PC-3 (cell line): ENCODE data around the gene FAM131A. TPM values are rescaled to one million over a fixed set of nuclear protein-coding genes. Genes with fewer than 3 reads are reported as not detected.
A peak's percentile ranks its signal among the peaks of the same experiment; 100 is the strongest.

Experiments
- ATAC-seq: fragments of 200-7000 bp; cut with Tn5 transposase; 2 replicates; pipeline ENCODE4 v1.9.1; 2020; ENCODE audit warnings: mild to moderate bottlenecking, moderate library complexity
- BruUV-seq: library from RNA; stranded (reverse); fragments of 400-500 nt; replicated peaks from 2 replicates; lab custom pipeline; 2021; lab: Mats Ljungman, UMichigan
- CTCF ChIA-PET: fragments of 300-600 bp; sonication (Branson Sonifier 250); formaldehyde crosslinking; loops from one replicate; lab custom pipeline; 2022; ENCODE audit warnings: antibody characterized with exemption; lab: Charles Lee
- POLR2A ChIA-PET: fragments of 300-600 bp; sonication (Branson Sonifier 250); formaldehyde crosslinking; loops from one replicate; lab custom pipeline; 2022; ENCODE audit warnings: antibody characterized with exemption; ENCODE audit not compliant: unreplicated experiment; lab: Charles Lee
- DNase-seq: peaks from one replicate; pipeline ENCODE4 v3.0.0-alpha.2; 2015
- H2AFZ ChIP-seq: fragments of 300-600 bp; sonication (generic); 2 replicates; pipeline ENCODE4 v1.6.0; 2016; ENCODE audit warnings: antibody characterized with exemption, low read length
- H3F3A ChIP-seq: fragments of 300-600 bp; sonication (generic); one replicate; pipeline ENCODE4 v1.6.0; 2017; ENCODE audit warnings: antibody characterized with exemption, low read length, control low read depth, mild to moderate bottlenecking; ENCODE audit not compliant: unreplicated experiment
- H3K27ac ChIP-seq: fragments of 300-600 bp; sonication (generic); 2 replicates; pipeline ENCODE4 v1.5.1; 2016; ENCODE audit warnings: mild to moderate bottlenecking, low read length
- H3K27me3 ChIP-seq: fragments of 300-600 bp; sonication (generic); 2 replicates; pipeline ENCODE4 v1.6.1; 2016; ENCODE audit warnings: low read length, mixed read lengths
- H3K36me3 ChIP-seq: fragments of 300-600 bp; sonication (generic); 2 replicates; pipeline ENCODE4 v1.6.1; 2016; ENCODE audit warnings: low read depth, mixed run types, low read length, mixed read lengths
- H3K4me1 ChIP-seq: fragments of 300-600 bp; sonication (generic); 2 replicates; pipeline ENCODE4 v1.5.1; 2016; ENCODE audit warnings: low read length; ENCODE audit not compliant: insufficient read depth
- H3K4me2 ChIP-seq: fragments of 300-600 bp; sonication (generic); 2 replicates; pipeline ENCODE4 v1.6.0; 2016; ENCODE audit warnings: low read length
- H3K4me3 ChIP-seq: fragments of 300-600 bp; sonication (generic); 2 replicates; pipeline ENCODE4 v1.5.1; 2016; ENCODE audit warnings: mild to moderate bottlenecking, low read length, mixed read lengths
- H3K79me2 ChIP-seq: fragments of 300-600 bp; sonication (generic); 2 replicates; pipeline ENCODE4 v1.6.1; 2017; ENCODE audit warnings: low read length, mixed read lengths
- H3K9ac ChIP-seq: fragments of 300-600 bp; sonication (generic); 2 replicates; pipeline ENCODE4 v1.6.0; 2016; ENCODE audit warnings: mild to moderate bottlenecking, low read length
- H3K9me2 ChIP-seq: fragments of 300-600 bp; sonication (generic); replicated peaks from 2 replicates; pipeline ENCODE4 v1.6.1; 2016; ENCODE audit warnings: mixed run types, low read length, mixed read lengths
- H3K9me3 ChIP-seq: fragments of 300-600 bp; sonication (generic); 2 replicates; pipeline ENCODE4 v1.6.1; 2016; ENCODE audit warnings: low read length, mixed read lengths
- H4K20me1 ChIP-seq: fragments of 300-600 bp; sonication (generic); 2 replicates; pipeline ENCODE4 v1.6.1; 2016; ENCODE audit warnings: low read length, mixed read lengths
- CTCF ChIP-seq: fragments of 300-600 bp; sonication (generic); conservative IDR thresholded peaks from 2 replicates; pipeline ENCODE4 v1.5.1; 2017; ENCODE audit warnings: antibody characterized with exemption, low read depth, mild to moderate bottlenecking, low read length
- EZH2 ChIP-seq: fragments of 300-600 bp; sonication (generic); IDR thresholded peaks from one replicate; pipeline ENCODE4 v1.6.1; 2017; ENCODE audit warnings: antibody characterized with exemption, mild to moderate bottlenecking, low read length; ENCODE audit not compliant: unreplicated experiment
- EZH2phosphoT487 ChIP-seq: fragments of 300-600 bp; sonication (generic); IDR thresholded peaks from 2 replicates; pipeline ENCODE4 v1.6.1; 2018; ENCODE audit warnings: mild to moderate bottlenecking, antibody characterized with exemption, low read length, borderline replicate concordance
- intact Hi-C: fragments of 100-400 bp; cut with micrococcal nuclease; formaldehyde crosslinking; loops from 2 replicates; pipeline ENCODE4 v1.9.0; 2023
- total RNA-seq: library from RNA; depleted of rRNA; stranded (reverse); fragments of >200 nt; gene quantifications from 2 replicates; pipeline ENCODE4 v1.2.3, GENCODE V29; 2014

Gene FAM131A
- total RNA-seq, 1 experiment from 2014 or later: 21.9 TPM

DNA sequence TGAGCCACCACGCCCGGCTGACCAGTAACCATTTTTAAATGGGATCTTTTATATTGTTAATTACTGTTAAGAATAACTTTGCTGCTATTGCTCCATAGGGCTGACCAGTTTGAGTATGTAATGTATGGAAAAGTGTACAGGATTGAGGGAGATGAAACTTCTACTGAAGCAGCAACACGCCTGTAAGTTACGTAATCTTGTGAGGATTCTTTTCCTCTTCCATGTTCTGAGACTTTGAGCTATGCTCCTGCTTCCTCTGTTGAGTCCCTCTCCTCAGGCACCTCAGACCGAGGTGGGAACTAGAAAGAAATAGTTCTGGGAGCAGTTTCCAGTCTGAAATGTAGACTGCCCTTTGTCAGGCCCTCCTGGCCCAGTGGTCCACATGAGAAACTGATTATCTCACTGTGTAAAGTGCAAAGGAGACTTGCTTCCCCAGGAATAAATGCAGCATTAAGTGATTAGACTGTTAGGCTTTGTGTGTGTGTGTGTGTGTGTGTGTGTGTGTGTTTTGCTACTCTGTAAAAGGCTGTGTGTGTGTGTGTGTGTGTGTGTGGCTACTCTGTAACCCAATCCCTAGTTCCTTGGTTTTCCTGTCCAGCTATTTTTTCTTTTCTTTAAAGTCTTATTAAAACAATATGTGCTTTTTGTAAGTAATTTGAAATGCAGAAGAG lies 29.4 kb downstream of the FAM131A start:
- DNase-seq (peak; percentile 10), ATAC-seq (no peak)
- H2AFZ ChIP-seq: no peak overlapping the region
- no peaks in the 10 kb centered on the region for H3K27me3 ChIP-seq
- H3F3A ChIP-seq: no peaks in the 10 kb centered on the region
- H3K4me2 ChIP-seq: no peak overlapping the region
- no peaks in the 10 kb centered on the region for H3K9me3 ChIP-seq
- intact Hi-C loops: no loop called here
- no TSS peak for BruUV-seq
- peaks cover 26% of the 10 kb centered on the region for H3K36me3 ChIP-seq
- H3K4me1 ChIP-seq: peaks cover 15% of the 10 kb centered on the region
- no peak overlapping the region for H3K27ac ChIP-seq
- peaks cover 24% of the 10 kb centered on the region for H4K20me1 ChIP-seq
- no peak overlapping the region for H3K9ac ChIP-seq
- ChIA-PET CTCF (no interaction called here), POLR2A (no interaction called here)
- TF ChIP-seq EZH2 (no peak), EZH2phosphoT487 (no peak), CTCF (no peak)
- H3K4me3 ChIP-seq: no peak overlapping the region
- H3K79me2 ChIP-seq: peaks cover 24% of the 10 kb centered on the region
- H3K9me2 ChIP-seq: no peaks in the 10 kb centered on the region

DNA sequence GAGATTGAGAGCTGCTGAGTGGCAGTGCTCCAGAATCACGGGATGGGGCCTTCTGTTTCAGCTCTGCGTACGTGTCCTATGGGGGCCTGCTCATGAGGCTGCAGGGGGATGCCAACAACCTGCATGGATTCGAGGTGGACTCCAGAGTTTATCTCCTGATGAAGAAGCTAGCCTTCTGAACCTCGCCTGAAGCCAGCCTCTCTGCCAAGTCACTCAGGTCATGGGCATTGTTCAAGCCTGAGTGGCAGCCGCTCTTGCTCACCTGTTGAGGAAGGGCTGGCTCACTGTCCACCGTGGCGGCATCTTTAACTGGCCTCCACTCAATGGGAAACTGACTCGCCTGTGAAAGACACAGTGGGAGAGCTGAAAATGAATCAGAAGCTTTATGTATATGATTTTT lies 30.7 kb downstream of the FAM131A start:
- Histone ChIP-seq H3K27me3 (no peaks in the 10 kb centered on the region), H3K36me3 (peaks cover 26% of the 10 kb centered on the region), H3F3A (no peaks in the 10 kb centered on the region), H2AFZ (no peak overlapping the region), H3K79me2 (peaks cover 24% of the 10 kb centered on the region), H4K20me1 (peaks cover 24% of the 10 kb centered on the region), H3K9me3 (no peaks in the 10 kb centered on the region), H3K4me3 (no peak overlapping the region), H3K9me2 (no peaks in the 10 kb centered on the region), H3K4me2 (no peak overlapping the region), H3K4me1 (peaks cover 15% of the 10 kb centered on the region), H3K27ac (no peak overlapping the region), H3K9ac (no peak overlapping the region)
- TF ChIP-seq EZH2phosphoT487 (no peak), EZH2 (no peak), CTCF (no peak)
- ChIA-PET CTCF (no interaction called here), POLR2A (no interaction called here)
- intact Hi-C loops: no loop called here
- BruUV-seq: no TSS peak
- ATAC-seq (no peak), DNase-seq (no peak)

DNA sequence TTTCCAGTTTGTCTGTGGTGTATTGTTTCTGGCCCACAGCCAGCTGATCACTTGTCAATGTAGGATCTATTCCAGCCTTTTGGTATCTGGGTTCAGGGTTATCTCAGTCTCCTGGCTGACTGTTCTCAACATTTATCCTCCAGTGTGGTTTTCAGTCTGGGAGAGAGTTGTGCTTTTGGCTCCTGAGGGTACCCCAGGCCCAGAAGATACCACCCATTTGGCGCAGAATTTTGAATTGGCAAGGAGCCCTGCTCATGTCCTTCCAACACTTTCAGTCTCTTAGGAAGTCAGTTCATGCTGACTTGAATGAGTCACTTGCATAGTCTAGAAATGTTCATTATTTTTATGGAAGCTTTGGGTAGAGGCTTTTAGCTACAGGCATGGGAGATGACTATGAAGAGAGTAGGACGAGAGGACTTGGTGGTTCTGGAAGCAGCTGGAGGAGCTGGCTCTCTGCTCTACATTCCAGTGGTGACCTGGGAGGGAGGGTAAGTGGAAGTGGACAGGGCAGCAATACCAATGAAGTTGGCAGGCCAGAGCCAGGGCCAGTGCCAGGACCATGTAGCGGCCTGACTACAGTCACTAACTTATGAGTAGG lies 31.3 kb downstream of the FAM131A start:
- peaks cover 26% of the 10 kb centered on the region for H3K36me3 ChIP-seq
- H3K27ac ChIP-seq: no peak overlapping the region
- H3K4me1 ChIP-seq: peaks cover 15% of the 10 kb centered on the region
- no peaks in the 10 kb centered on the region for H3K27me3 ChIP-seq
- no peak overlapping the region for H2AFZ ChIP-seq
- no peaks in the 10 kb centered on the region for H3K9me2 ChIP-seq
- DNase-seq: no peak
- CTCF ChIA-PET: interaction anchor here (0.6 kb wide), 1 partner anchor 65 kb away, joined by 4 read pairs; no protein-coding TSS in a partner anchor
- peaks cover 20% of the 10 kb centered on the region for H3K79me2 ChIP-seq
- ATAC-seq: no peak
- peaks cover 24% of the 10 kb centered on the region for H4K20me1 ChIP-seq
- POLR2A ChIA-PET: no interaction called here
- intact Hi-C loops: no loop called here
- no peaks in the 10 kb centered on the region for H3K9me3 ChIP-seq
- H3K9ac ChIP-seq: no peak overlapping the region
- no peak overlapping the region for H3K4me2 ChIP-seq
- BruUV-seq: no TSS peak
- no peaks in the 10 kb centered on the region for H3F3A ChIP-seq
- no peak overlapping the region for H3K4me3 ChIP-seq
- TF ChIP-seq CTCF (no peak), EZH2phosphoT487 (no peak), EZH2 (no peak)
